Activated naive CD8-positive, alpha-beta T cell treated with anti-CD3 and anti-CD28 coated beads, Interleukin-2, amount 10 ng/mL, durations not matched to agents 7 days and 5 days (primary cell): ENCODE measurements around the gene DHRSX. TPM values are rescaled to one million over a fixed set of nuclear protein-coding genes. Genes with fewer than 3 reads are reported as not detected.
"Not testable (repeated sequence)": the region's sequence is repeated elsewhere in the genome, so short reads cannot be mapped to it uniquely, and the experiment has no call there.

Source experiments
- ATAC-seq: fragments of 150-1000 bp; cut with Tn5 transposase; one replicate; pipeline ENCODE4 v1.10.0; 2021; ENCODE audit warnings: low read depth, moderate library complexity
- POLR2A ChIA-PET: fragments of 350-600 bp; sonication (Branson Sonifier 250); formaldehyde crosslinking; loops from one replicate; lab custom pipeline; 2021; ENCODE audit warnings: antibody characterized with exemption; lab: Charles Lee
- DNase-seq: peaks from one replicate; pipeline ENCODE4 v3.0.0; 2021
- H3K27ac Mint-ChIP-seq: one replicate; pipeline ENCODE4 v1.8.0; 2022; ENCODE audit warnings: mild to moderate bottlenecking, mixed read lengths
- H3K27me3 Mint-ChIP-seq: one replicate; pipeline ENCODE4 v1.8.0; 2022; ENCODE audit warnings: mild to moderate bottlenecking, moderate library complexity, mixed read lengths
- H3K36me3 Mint-ChIP-seq: one replicate; pipeline ENCODE4 v1.8.0; 2021; ENCODE audit warnings: mild to moderate bottlenecking, mixed read lengths
- H3K4me1 Mint-ChIP-seq: one replicate; pipeline ENCODE4 v1.8.0; 2021; ENCODE audit warnings: mixed read lengths
- H3K4me3 Mint-ChIP-seq: one replicate; pipeline ENCODE4 v1.8.0; 2022; ENCODE audit warnings: mild to moderate bottlenecking, moderate library complexity, mixed read lengths
- H3K9me3 Mint-ChIP-seq: one replicate; pipeline ENCODE4 v1.8.0; 2021; ENCODE audit warnings: mixed read lengths
- total RNA-seq, 2 experiments: library from RNA; stranded (reverse); gene quantifications; one replicate each; pipeline ENCODE4 v1.2.3, GENCODE V29; 2021

The DHRSX gene
- total RNA-seq, 2 experiments from 2014 or later, result 17.0 to 18.1 TPM

- Mint-ChIP-seq H3K4me1 (peaks cover 9% of the 10 kb centered on the region), H3K27ac (no peak overlapping the region)
Measured at GRCh38 chrX:2230457-2230856, 270.3 kb downstream of the DHRSX start.

GRCh38 chrX:2228536-2228935 lies 272.2 kb downstream of the DHRSX start:
- DNase-seq, result no peak
- Mint-ChIP-seq H3K27ac (no peak overlapping the region), H3K27me3 (no peaks in the 10 kb centered on the region), H3K4me1 (peaks cover 9% of the 10 kb centered on the region), H3K9me3 (peaks cover 46% of the 10 kb centered on the region), H3K36me3 (peaks cover 36% of the 10 kb centered on the region), H3K4me3 (no peak overlapping the region)
- no peak for ATAC-seq
- POLR2A ChIA-PET, result no interaction called here

More at GRCh38 chrX:2230457-2230856, 270.3 kb downstream of the DHRSX start:
- ATAC-seq (no peak), DNase-seq (no peak)
- POLR2A ChIA-PET, result no interaction called here
- peaks cover 29% of the 10 kb centered on the region for H3K36me3 Mint-ChIP-seq
- no peak overlapping the region for H3K4me3 Mint-ChIP-seq
- no peaks in the 10 kb centered on the region for H3K27me3 Mint-ChIP-seq
- H3K9me3 Mint-ChIP-seq, result peaks cover 33% of the 10 kb centered on the region

GRCh38 chrX:2226906-2227656 lies 273.7 kb downstream of the DHRSX start:
- Mint-ChIP-seq H3K4me1 (peaks cover 3% of the 10 kb centered on the region), H3K27me3 (no peaks in the 10 kb centered on the region), H3K9me3 (peaks cover 49% of the 10 kb centered on the region), H3K27ac (no peak overlapping the region), H3K36me3 (peaks cover 39% of the 10 kb centered on the region), H3K4me3 (no peak overlapping the region)
- POLR2A ChIA-PET, result no interaction called here
- DNase-seq (no peak), ATAC-seq (no peak)

GRCh38 chrX:2226182-2226581 lies 274.6 kb downstream of the DHRSX start:
- no peak for DNase-seq
- Mint-ChIP-seq H3K27ac (no peak overlapping the region), H3K36me3 (peaks cover 39% of the 10 kb centered on the region), H3K27me3 (no peaks in the 10 kb centered on the region), H3K9me3 (peaks cover 49% of the 10 kb centered on the region), H3K4me1 (peaks cover 3% of the 10 kb centered on the region), H3K4me3 (no peak overlapping the region)
- POLR2A ChIA-PET, result no interaction called here
- no peak for ATAC-seq

- DNase-seq (no peak), ATAC-seq (no peak)
- Mint-ChIP-seq H3K27ac (no peak overlapping the region), H3K4me1 (peaks cover 3% of the 10 kb centered on the region), H3K27me3 (no peaks in the 10 kb centered on the region), H3K4me3 (no peak overlapping the region), H3K9me3 (peaks cover 45% of the 10 kb centered on the region), H3K36me3 (peaks cover 39% of the 10 kb centered on the region)
- POLR2A ChIA-PET, result no interaction called here
Measured at GRCh38 chrX:2224597-2225235, 276.1 kb downstream of the DHRSX start.

- POLR2A ChIA-PET, result no interaction called here
- Mint-ChIP-seq H3K4me1 (no peaks in the 10 kb centered on the region), H3K9me3 (peaks cover 42% of the 10 kb centered on the region), H3K27me3 (no peaks in the 10 kb centered on the region), H3K4me3 (no peak overlapping the region), H3K27ac (no peak overlapping the region), H3K36me3 (peaks cover 34% of the 10 kb centered on the region)
- no peak for DNase-seq
- no peak for ATAC-seq
Measured at GRCh38 chrX:2224161-2224560, 276.6 kb downstream of the DHRSX start.

- POLR2A ChIA-PET, result no interaction called here
- no peak overlapping the region for H3K4me3 Mint-ChIP-seq
- peaks cover 43% of the 10 kb centered on the region for H3K9me3 Mint-ChIP-seq
- no peak for ATAC-seq
- H3K4me1 Mint-ChIP-seq, result no peaks in the 10 kb centered on the region
- no peak for DNase-seq
- H3K27me3 Mint-ChIP-seq, result no peaks in the 10 kb centered on the region
- peaks cover 32% of the 10 kb centered on the region for H3K36me3 Mint-ChIP-seq
- H3K27ac Mint-ChIP-seq, result no peak overlapping the region
Measured at GRCh38 chrX:2220829-2221567, 279.8 kb downstream of the DHRSX start.

GRCh38 chrX:2220296-2220695 lies 280.5 kb downstream of the DHRSX start:
- ATAC-seq, result no peak
- Mint-ChIP-seq H3K9me3 (peaks cover 43% of the 10 kb centered on the region), H3K4me3 (no peak overlapping the region), H3K36me3 (peaks cover 26% of the 10 kb centered on the region), H3K4me1 (no peaks in the 10 kb centered on the region), H3K27ac (no peak overlapping the region), H3K27me3 (no peaks in the 10 kb centered on the region)
- POLR2A ChIA-PET, result no interaction called here
- no peak for DNase-seq

GRCh38 chrX:2214138-2214823 lies 286.5 kb downstream of the DHRSX start:
- H3K27ac Mint-ChIP-seq, H3K27me3 Mint-ChIP-seq, DNase-seq, POLR2A ChIA-PET, H3K4me1 Mint-ChIP-seq, ATAC-seq, H3K36me3 Mint-ChIP-seq, H3K4me3 Mint-ChIP-seq: not testable (repeated sequence)
- peaks cover 27% of the 10 kb centered on the region for H3K9me3 Mint-ChIP-seq

- peaks cover 19% of the 10 kb centered on the region for H3K9me3 Mint-ChIP-seq
- H3K36me3 Mint-ChIP-seq, ATAC-seq, DNase-seq, H3K27me3 Mint-ChIP-seq, POLR2A ChIA-PET, H3K4me3 Mint-ChIP-seq, H3K27ac Mint-ChIP-seq, H3K4me1 Mint-ChIP-seq: not testable (repeated sequence)
Measured at GRCh38 chrX:2211667-2212066, 289.1 kb downstream of the DHRSX start.

GRCh38 chrX:2193273-2193592 lies 307.5 kb downstream of the DHRSX start:
- ATAC-seq, result no peak
- no peaks in the 10 kb centered on the region for H3K4me1 Mint-ChIP-seq
- no peak for DNase-seq
- POLR2A ChIA-PET, result no interaction called here
- H3K27ac Mint-ChIP-seq, result no peak overlapping the region
- no peaks in the 10 kb centered on the region for H3K36me3 Mint-ChIP-seq
- H3K4me3 Mint-ChIP-seq, result no peak overlapping the region
- H3K9me3 Mint-ChIP-seq, result peaks cover 5% of the 10 kb centered on the region
- no peaks in the 10 kb centered on the region for H3K27me3 Mint-ChIP-seq

GRCh38 chrX:2192584-2193272 lies 308.0 kb downstream of the DHRSX start:
- Mint-ChIP-seq H3K27me3 (no peaks in the 10 kb centered on the region), H3K9me3 (peaks cover 8% of the 10 kb centered on the region), H3K36me3 (no peaks in the 10 kb centered on the region), H3K27ac (no peak overlapping the region), H3K4me3 (no peak overlapping the region), H3K4me1 (no peaks in the 10 kb centered on the region)
- no peak for ATAC-seq
- DNase-seq, result no peak
- POLR2A ChIA-PET, result no interaction called here

GRCh38 chrX:2188840-2189239 lies 311.9 kb downstream of the DHRSX start:
- Mint-ChIP-seq H3K27ac (no peak overlapping the region), H3K4me3 (no peak overlapping the region), H3K27me3 (no peaks in the 10 kb centered on the region), H3K36me3 (no peaks in the 10 kb centered on the region), H3K4me1 (no peaks in the 10 kb centered on the region), H3K9me3 (peaks cover 10% of the 10 kb centered on the region)
- POLR2A ChIA-PET, result no interaction called here
- DNase-seq, result no peak
- no peak for ATAC-seq
